HEK293 (cell line): ENCODE data around the gene USP6NL.
A peak's percentile ranks its signal among the peaks of the same experiment; 100 is the strongest.

Experiments used
- CTCF ChIA-PET: fragments of 350-600 bp; formaldehyde crosslinking; extraction: SDS; loops from one replicate; lab custom pipeline; 2021; ENCODE audit warnings: antibody characterized with exemption; lab: Yijun Ruan, JAX
- POLR2A ChIA-PET: fragments of 300-600 bp; formaldehyde crosslinking; extraction: SDS; loops from one replicate; lab custom pipeline; 2020; ENCODE audit warnings: antibody characterized with exemption, inconsistent platforms; lab: Yijun Ruan, JAX
- H3K27ac ChIP-seq: fragments of 200-500 bp; sonication (Bioruptor generic); 2 replicates; pipeline ENCODE4 v1.5.1; 2014; ENCODE audit warnings: low read depth, low read length, control low read depth, inconsistent platforms; ENCODE audit errors: extremely low read depth
- H3K36me3 ChIP-seq, 2 experiments: fragments of 200-500 bp in 1 of 2; sonication (Bioruptor generic) in 1 of 2; 1 replicate in 1 of 2; 2 replicates in 1 of 2; pipeline ENCODE4 v1.5.1; 2014 to 2017; ENCODE audit warnings: inconsistent platforms in 2 of 2, low read length in 2 of 2; ENCODE audit not compliant: control insufficient read depth in 2 of 2, insufficient read depth in 1 of 2
- H3K4me1 ChIP-seq: fragments of 200-500 bp; sonication (Bioruptor generic); 2 replicates; pipeline ENCODE4 v1.5.1; 2014; ENCODE audit warnings: mild to moderate bottlenecking, low read length, inconsistent platforms; ENCODE audit not compliant: control insufficient read depth, insufficient read depth
- H3K4me3 ChIP-seq: 2 replicates; pipeline ENCODE4 v1.5.1; 2011; ENCODE audit warnings: low read depth, mild to moderate bottlenecking, control low read depth, low read length, moderate library complexity
- H3K9me3 ChIP-seq: fragments of 200-500 bp; sonication (Bioruptor generic); 2 replicates; pipeline ENCODE4 v1.5.1; 2014; ENCODE audit warnings: low read depth, low read length, inconsistent platforms; ENCODE audit not compliant: control insufficient read depth, insufficient read depth
- GLIS2 ChIP-seq: fragments of 450-650 bp; formaldehyde crosslinking; IDR thresholded peaks from 2 replicates; pipeline ENCODE4 v1.5.1; 2016; ENCODE audit warnings: missing biosample characterization, missing genetic modification characterization
- HOXA7 ChIP-seq: sonication (generic); formaldehyde crosslinking; IDR thresholded peaks from 2 replicates; pipeline ENCODE4 v1.8.1; 2022; ENCODE audit warnings: missing genetic modification reagents, borderline replicate concordance
- KLF10 ChIP-seq: fragments of 450-650 bp; IDR thresholded peaks from 2 replicates; pipeline ENCODE4 v1.5.1; 2018; ENCODE audit warnings: missing biosample characterization, mild to moderate bottlenecking, missing genetic modification characterization
- MZF1 ChIP-seq: fragments of 450-650 bp; formaldehyde crosslinking; IDR thresholded peaks from 2 replicates; pipeline ENCODE4 v1.5.1; 2017; ENCODE audit warnings: missing biosample characterization, missing genetic modification characterization, borderline replicate concordance
- PRDM1 ChIP-seq: fragments of 450-650 bp; formaldehyde crosslinking; IDR thresholded peaks from 2 replicates; pipeline ENCODE4; 2016; ENCODE audit warnings: missing biosample characterization, missing genetic modification characterization
- ZBTB8A ChIP-seq: fragments of 450-650 bp; formaldehyde crosslinking; IDR thresholded peaks from 2 replicates; pipeline ENCODE4 v1.5.1; 2016; ENCODE audit warnings: missing biosample characterization, missing genetic modification characterization
- ZFP37 ChIP-seq: fragments of 450-650 bp; formaldehyde crosslinking; IDR thresholded peaks from 2 replicates; pipeline ENCODE4 v1.5.1; 2016; ENCODE audit warnings: missing biosample characterization, missing genetic modification characterization
- ZFP41 ChIP-seq: fragments of 450-650 bp; formaldehyde crosslinking; IDR thresholded peaks from 2 replicates; pipeline ENCODE4 v1.5.1; 2016; ENCODE audit warnings: missing biosample characterization, missing genetic modification characterization, borderline replicate concordance
- ZNF133 ChIP-seq: fragments of 450-650 bp; formaldehyde crosslinking; IDR thresholded peaks from 2 replicates; pipeline ENCODE4 v1.5.1; 2016; ENCODE audit warnings: missing biosample characterization, missing genetic modification characterization
- ZNF274 ChIP-seq, 2 experiments: fragments of 200-500 bp in 1 of 2; fragments of 450-650 bp in 1 of 2; sonication (Bioruptor generic) in 1 of 2; formaldehyde crosslinking in 1 of 2; IDR thresholded peaks; 2 replicates each; pipeline versions ENCODE4 v1.5.1 to v1.6.1; 2014 to 2016; ENCODE audit warnings: borderline replicate concordance in 1 of 2, inconsistent platforms in 1 of 2, low read length in 1 of 2, missing biosample characterization in 1 of 2, missing genetic modification characterization in 1 of 2
- ZNF37A ChIP-seq: fragments of 450-650 bp; IDR thresholded peaks from 2 replicates; pipeline ENCODE4 v1.5.1; 2018; ENCODE audit warnings: missing biosample characterization, missing genetic modification characterization
- ZNF391 ChIP-seq: fragments of 450-650 bp; formaldehyde crosslinking; IDR thresholded peaks from 2 replicates; pipeline ENCODE4 v1.5.1; 2016; ENCODE audit warnings: low read depth, missing biosample characterization, missing genetic modification characterization, borderline replicate concordance
- ZNF501 ChIP-seq: fragments of 450-650 bp; formaldehyde crosslinking; IDR thresholded peaks from 2 replicates; pipeline ENCODE4 v1.5.1; 2016; ENCODE audit warnings: missing biosample characterization, missing genetic modification characterization
- ZNF530 ChIP-seq: fragments of 450-650 bp; formaldehyde crosslinking; IDR thresholded peaks from 2 replicates; pipeline ENCODE4 v1.5.1; 2016; ENCODE audit warnings: low read depth, missing biosample characterization, missing genetic modification characterization
- ZNF600 ChIP-seq: fragments of 450-650 bp; formaldehyde crosslinking; IDR thresholded peaks from 2 replicates; pipeline ENCODE4 v1.5.1; 2016; ENCODE audit warnings: missing biosample characterization, missing genetic modification characterization
- ZNF660 ChIP-seq: fragments of 450-650 bp; IDR thresholded peaks from 2 replicates; pipeline ENCODE4 v1.5.1; 2018; ENCODE audit warnings: missing biosample characterization, mild to moderate bottlenecking, missing genetic modification characterization
- ZNF747 ChIP-seq: fragments of 450-650 bp; formaldehyde crosslinking; IDR thresholded peaks from 2 replicates; pipeline ENCODE4 v1.5.1; 2016; ENCODE audit warnings: missing biosample characterization, missing genetic modification characterization
- ZNF830 ChIP-seq: fragments of 450-650 bp; IDR thresholded peaks from 2 replicates; pipeline ENCODE4 v1.5.0; 2018; ENCODE audit warnings: missing biosample characterization, missing genetic modification characterization, low read depth, mild to moderate bottlenecking, moderate library complexity
- ZSCAN23 ChIP-seq: fragments of 450-650 bp; formaldehyde crosslinking; IDR thresholded peaks from 2 replicates; pipeline ENCODE4 v1.5.1; 2016; ENCODE audit warnings: missing biosample characterization, missing genetic modification characterization
- TF ChIP-seq, protein P1 (sequence below): fragments of 450-650 bp; formaldehyde crosslinking; IDR thresholded peaks from 2 replicates; pipeline ENCODE4 v1.5.1; 2016; ENCODE audit warnings: missing biosample characterization, missing genetic modification characterization
- TF ChIP-seq, protein P2 (sequence below): fragments of 450-650 bp; formaldehyde crosslinking; IDR thresholded peaks from 2 replicates; pipeline ENCODE4 v1.5.1; 2016; ENCODE audit warnings: missing biosample characterization, missing genetic modification characterization

Gene USP6NL

DNA sequence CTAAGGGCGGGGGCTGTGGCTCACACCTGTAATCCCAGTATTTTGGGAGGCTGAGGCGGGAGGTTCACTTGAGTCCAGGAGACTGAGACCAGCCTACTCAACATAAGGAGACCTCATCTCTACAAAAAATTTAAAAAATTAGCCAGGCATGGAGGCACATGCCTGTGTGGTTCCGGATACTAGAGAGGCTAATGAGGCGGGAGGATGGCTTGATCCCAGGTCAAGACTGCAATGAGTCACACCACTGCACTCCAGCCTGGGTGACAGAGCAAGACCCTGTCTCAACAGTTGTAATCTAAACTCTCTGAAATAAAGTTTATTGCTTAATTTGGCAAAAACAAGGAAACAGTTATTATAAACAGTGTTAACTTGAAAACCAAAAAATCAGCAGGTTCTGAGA lies 123.3 kb downstream of the USP6NL start:
- TF ChIP-seq ZNF660 (tag by site-specific recombination) (no peak), ZNF501 (no peak)
- ChIA-PET POLR2A (no interaction called here), CTCF (no interaction called here)
- no peak overlapping the region for H3K4me3 ChIP-seq
- no peaks in the 10 kb centered on the region for H3K4me1 ChIP-seq
- no peak overlapping the region for H3K27ac ChIP-seq
- H3K36me3 ChIP-seq: peaks cover 0 to 19% of the 10 kb centered on the region in 2 experiments; a peak in 2 of 3 replicates
- H3K9me3 ChIP-seq: no peaks in the 10 kb centered on the region

DNA sequence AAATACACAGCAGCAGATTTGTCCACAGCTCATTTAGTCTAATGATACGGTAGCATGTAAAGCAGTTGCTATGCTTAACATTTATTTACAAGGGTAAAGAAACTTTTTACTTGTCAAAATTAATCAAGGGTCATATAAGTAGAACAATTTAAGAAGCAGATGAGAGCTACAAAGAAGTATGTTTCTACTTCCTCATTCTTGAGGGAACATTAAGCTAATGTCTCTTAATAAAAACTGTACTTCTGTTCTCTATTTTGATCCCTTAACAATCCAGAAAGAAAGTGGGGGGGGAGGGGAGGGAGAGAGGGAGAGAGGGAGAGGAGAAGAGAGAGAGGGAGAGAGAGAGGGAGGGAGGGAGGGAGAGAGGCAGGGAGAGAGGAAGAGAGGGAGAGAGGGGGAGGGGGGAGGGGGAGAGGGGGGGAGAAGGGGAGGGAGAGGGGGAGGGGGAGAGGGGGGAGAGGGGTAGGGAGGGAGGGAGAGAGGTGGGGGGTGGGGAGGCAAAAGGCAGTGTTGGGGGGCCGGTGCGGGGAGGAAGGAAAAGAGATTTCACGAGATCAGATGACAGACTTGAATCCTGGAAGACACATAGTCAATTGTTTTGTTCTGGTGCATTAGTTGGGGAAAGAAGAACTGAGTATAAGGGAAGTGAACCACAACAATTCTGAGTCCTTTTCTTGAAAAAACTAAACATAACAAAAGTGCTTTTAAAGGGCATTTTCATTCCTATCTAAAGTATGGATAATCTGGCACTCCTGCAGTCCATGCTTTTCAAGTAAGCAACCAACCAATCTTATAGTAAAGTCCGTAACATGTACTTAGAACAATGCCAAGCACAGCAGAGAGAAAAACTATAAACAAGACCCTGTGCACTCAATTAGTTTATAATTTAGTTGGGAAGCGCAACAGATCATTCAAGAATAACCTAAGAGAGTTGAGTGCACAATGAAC lies 128.0 kb downstream of the USP6NL start:
- Histone ChIP-seq H3K36me3 (peaks cover 0 to 10% of the 10 kb centered on the region in 2 experiments), H3K9me3 (no peaks in the 10 kb centered on the region), H3K4me3 (no peak overlapping the region), H3K27ac (no peak overlapping the region), H3K4me1 (no peaks in the 10 kb centered on the region)
- TF ChIP-seq HOXA7 (CRISPR knock-in tag) (no peak), ZNF37A (tag by site-specific recombination) (no peak), ZNF600 (tag by site-specific recombination) (peak; percentile 64)
- CTCF ChIA-PET: interaction anchor here (2.3 kb wide), 1 partner anchor 59 kb away, joined by 8 read pairs; no protein-coding TSS in a partner anchor
- POLR2A ChIA-PET: no interaction called here

DNA sequence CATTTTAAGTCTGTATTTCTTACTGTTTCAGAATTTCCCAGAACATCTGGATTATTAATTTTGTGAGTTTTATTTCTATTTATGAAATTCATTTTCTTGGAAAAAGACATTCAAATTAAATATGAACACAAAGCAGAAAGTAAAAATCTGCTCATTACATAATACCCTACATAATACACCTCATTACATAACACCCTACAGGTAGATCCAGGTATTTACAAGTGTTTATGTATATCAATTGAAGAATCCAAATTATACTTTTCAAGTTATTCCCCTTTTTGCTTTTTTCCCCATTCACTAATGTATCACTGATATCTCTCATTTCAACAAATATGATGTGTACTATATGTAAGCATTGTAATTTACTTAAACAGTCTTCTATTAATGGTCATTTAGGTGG lies 129.1 kb downstream of the USP6NL start:
- H3K27ac ChIP-seq: no peak overlapping the region
- no peaks in the 10 kb centered on the region for H3K9me3 ChIP-seq
- ChIA-PET CTCF (interaction anchor here (0.8 to 2.3 kb wide), 4 partner anchors 10 to 276 kb away, joined by 3 to 8 read pairs (median 4); no protein-coding TSS in a partner anchor), POLR2A (no interaction called here)
- peaks cover 0 to 10% of the 10 kb centered on the region in 2 experiments for H3K36me3 ChIP-seq
- H3K4me3 ChIP-seq: no peak overlapping the region
- no peaks in the 10 kb centered on the region for H3K4me1 ChIP-seq
- no peak for TF ChIP-seq ZNF391 (tag by site-specific recombination)
- no peak for TF ChIP-seq ZFP41
- no peak for TF ChIP-seq ZNF530 (tag by site-specific recombination)
- no peak for TF ChIP-seq ZNF830 (tag by site-specific recombination)
- TF ChIP-seq ZFP37 (tag by site-specific recombination): no peak
- no peak for TF ChIP-seq KLF10 (tag by site-specific recombination)
- TF ChIP-seq, protein P1, sequence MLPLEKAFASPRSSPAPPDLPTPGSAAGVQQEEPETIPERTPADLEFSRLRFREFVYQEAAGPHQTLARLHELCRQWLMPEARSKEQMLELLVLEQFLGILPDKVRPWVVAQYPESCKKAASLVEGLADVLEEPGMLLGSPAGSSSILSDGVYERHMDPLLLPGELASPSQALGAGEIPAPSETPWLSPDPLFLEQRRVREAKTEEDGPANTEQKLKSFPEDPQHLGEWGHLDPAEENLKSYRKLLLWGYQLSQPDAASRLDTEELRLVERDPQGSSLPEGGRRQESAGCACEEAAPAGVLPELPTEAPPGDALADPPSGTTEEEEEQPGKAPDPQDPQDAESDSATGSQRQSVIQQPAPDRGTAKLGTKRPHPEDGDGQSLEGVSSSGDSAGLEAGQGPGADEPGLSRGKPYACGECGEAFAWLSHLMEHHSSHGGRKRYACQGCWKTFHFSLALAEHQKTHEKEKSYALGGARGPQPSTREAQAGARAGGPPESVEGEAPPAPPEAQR: no peak

DNA sequence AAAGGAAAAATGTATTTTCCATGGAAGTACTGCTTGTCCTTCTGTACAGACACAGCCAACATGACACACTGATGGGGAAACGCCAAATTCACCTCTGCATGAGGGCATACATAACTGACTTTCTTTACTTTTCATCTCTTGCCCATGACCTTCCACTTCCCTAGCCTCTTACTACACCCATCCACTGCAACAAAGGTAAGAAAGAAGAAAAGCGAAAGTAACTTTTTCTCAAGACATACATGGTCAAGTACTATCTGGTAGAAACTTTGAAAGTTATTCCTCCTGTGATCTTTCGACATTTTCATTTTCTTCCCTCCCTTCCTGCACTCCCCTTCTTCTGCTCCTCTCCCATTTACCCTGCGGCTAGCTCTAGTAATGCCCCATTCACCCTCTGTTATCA lies 130.8 kb downstream of the USP6NL start:
- POLR2A ChIA-PET: no interaction called here
- CTCF ChIA-PET: no interaction called here
- H3K27ac ChIP-seq: no peak overlapping the region
- TF ChIP-seq MZF1 (tag by site-specific recombination) (no peak), ZNF747 (tag by site-specific recombination) (no peak), ZBTB8A (tag by site-specific recombination) (no peak), ZSCAN23 (tag by site-specific recombination) (no peak), PRDM1 (tag by site-specific recombination) (peak; percentile 57; the same call in 1 of the 2 replicates), ZNF274 (IDR thresholded peaks at IDR 0.05; ENCODE audit: low read length) (no peak), ZNF274 (tag by site-specific recombination; IDR thresholded peaks at IDR 0.05; ENCODE audit: borderline replicate concordance) (no peak), GLIS2 (tag by site-specific recombination) (no peak), ZNF133 (tag by site-specific recombination) (no peak)
- TF ChIP-seq, protein P2, sequence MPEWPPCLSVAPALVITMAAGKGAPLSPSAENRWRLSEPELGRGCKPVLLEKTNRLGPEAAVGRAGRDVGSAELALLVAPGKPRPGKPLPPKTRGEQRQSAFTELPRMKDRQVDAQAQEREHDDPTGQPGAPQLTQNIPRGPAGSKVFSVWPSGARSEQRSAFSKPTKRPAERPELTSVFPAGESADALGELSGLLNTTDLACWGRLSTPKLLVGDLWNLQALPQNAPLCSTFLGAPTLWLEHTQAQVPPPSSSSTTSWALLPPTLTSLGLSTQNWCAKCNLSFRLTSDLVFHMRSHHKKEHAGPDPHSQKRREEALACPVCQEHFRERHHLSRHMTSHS (tag by site-specific recombination): no peak
- TF ChIP-seq, all 188 proteins: peak for 1
- H3K4me1 ChIP-seq: no peaks in the 10 kb centered on the region
- peaks cover 0 to 10% of the 10 kb centered on the region in 2 experiments; a peak in 2 of 3 replicates for H3K36me3 ChIP-seq
- no peaks in the 10 kb centered on the region for H3K9me3 ChIP-seq
- H3K4me3 ChIP-seq: no peak overlapping the region
